Peyer's patch (tissue), 4 donors: ENCODE results near the gene ZBTB18. TPM values are rescaled to one million over a fixed set of nuclear protein-coding genes. Genes with fewer than 3 reads are reported as not detected.

Experiments used
- DNase-seq, 3 donors: peaks; one replicate each; pipeline ENCODE4 v3.0.0-alpha.2; 2017 to 2019
- H3K27ac ChIP-seq, 4 donors: fragments of 200-600 bp; sonication (generic); one replicate each; pipeline ENCODE4 v1.5.1; 2016 to 2019
- H3K27me3 ChIP-seq, 2 donors: fragments of 200-600 bp; sonication (generic); one replicate each; pipeline ENCODE4 v1.5.1; 2019
- H3K36me3 ChIP-seq, 3 donors: fragments of 200-600 bp; sonication (generic); one replicate each; pipeline ENCODE4 v1.5.1; 2016 to 2019
- H3K4me1 ChIP-seq, 4 donors: fragments of 200-600 bp; sonication (generic); one replicate each; pipeline ENCODE4 v1.5.1; 2016 to 2019
- H3K4me3 ChIP-seq, 4 donors: fragments of 200-600 bp; sonication (generic); 1 replicate in 3 of 4; 2 replicates in 1 of 4; pipeline ENCODE4 v1.5.1; 2016 to 2019; ENCODE audit warnings: mild to moderate bottlenecking in 1 of 4
- H3K9me3 ChIP-seq, 4 donors: fragments of 200-600 bp; sonication (generic); one replicate each; pipeline ENCODE4 v1.5.1; 2016 to 2019; ENCODE audit warnings: mild to moderate bottlenecking in 1 of 4
- CTCF ChIP-seq, 6 experiments: fragments of 450-650 bp in 4 of 6; fragments of 200-600 bp in 2 of 6; sonication (generic) in 1 of 6; IDR thresholded peaks; one replicate each; pipeline ENCODE4 v1.5.1; 2017 to 2019; ENCODE audit warnings: antibody characterized with exemption in 6 of 6, mild to moderate bottlenecking in 3 of 6, moderate library complexity in 1 of 6
- POLR2A ChIP-seq, 2 donors: fragments of 450-650 bp; IDR thresholded peaks; one replicate each; pipeline ENCODE4 v1.5.1; 2017; ENCODE audit warnings: antibody characterized with exemption in 2 of 2, mild to moderate bottlenecking in 2 of 2, moderate library complexity in 2 of 2
- small RNA-seq, 2 donors: library from RNA; depleted of rRNA; stranded (forward); fragments of <200 nt; gene quantifications; one replicate each; pipeline ENCODE3, GENCODE V24; 2016
- total RNA-seq, 4 donors: library from RNA; depleted of rRNA; stranded (reverse); fragments of >200 nt; gene quantifications; one replicate each; pipeline ENCODE4 v1.1.0, GENCODE V29; 2016

ZBTB18 gene
- total RNA-seq, 4 donors from 2014 or later: 17.3 to 31.4 (median 22.5) TPM

- no peaks in the 10 kb centered on the region for H3K27me3 ChIP-seq
- H3K36me3 ChIP-seq: no peaks in the 10 kb centered on the region
- H3K9me3 ChIP-seq: no peaks in the 10 kb centered on the region
- TF ChIP-seq POLR2A (IDR thresholded peaks at IDR 0.05) (no peak), CTCF (IDR thresholded peaks at IDR 0.05) (no peak)
- no peak for DNase-seq
- H3K27ac ChIP-seq: no peak overlapping the region
- no peak overlapping the region for H3K4me3 ChIP-seq
- H3K4me1 ChIP-seq: no peaks in the 10 kb centered on the region
Measured at GRCh38 chr1:244102046-244102445, 51.0 kb downstream of the ZBTB18 start.

- Histone ChIP-seq H3K4me1 (no peaks in the 10 kb centered on the region), H3K9me3 (no peaks in the 10 kb centered on the region), H3K36me3 (no peaks in the 10 kb centered on the region), H3K27ac (no peak overlapping the region), H3K27me3 (no peaks in the 10 kb centered on the region), H3K4me3 (no peak overlapping the region)
- no peak for DNase-seq
- TF ChIP-seq POLR2A (IDR thresholded peaks at IDR 0.05): no peak
- TF ChIP-seq CTCF (IDR thresholded peaks at IDR 0.05): no peak
Measured at GRCh38 chr1:244102468-244102867, 51.4 kb downstream of the ZBTB18 start.

GRCh38 chr1:244104309-244105060 lies 53.4 kb downstream of the ZBTB18 start:
- DNase-seq: no peak
- H3K36me3 ChIP-seq: no peaks in the 10 kb centered on the region
- no peak for TF ChIP-seq CTCF (IDR thresholded peaks at IDR 0.05)
- TF ChIP-seq POLR2A (IDR thresholded peaks at IDR 0.05): no peak
- H3K9me3 ChIP-seq: no peaks in the 10 kb centered on the region
- H3K4me1 ChIP-seq: no peaks in the 10 kb centered on the region
- no peaks in the 10 kb centered on the region for H3K27me3 ChIP-seq
- H3K4me3 ChIP-seq: no peak overlapping the region
- H3K27ac ChIP-seq: no peak overlapping the region

DNA sequence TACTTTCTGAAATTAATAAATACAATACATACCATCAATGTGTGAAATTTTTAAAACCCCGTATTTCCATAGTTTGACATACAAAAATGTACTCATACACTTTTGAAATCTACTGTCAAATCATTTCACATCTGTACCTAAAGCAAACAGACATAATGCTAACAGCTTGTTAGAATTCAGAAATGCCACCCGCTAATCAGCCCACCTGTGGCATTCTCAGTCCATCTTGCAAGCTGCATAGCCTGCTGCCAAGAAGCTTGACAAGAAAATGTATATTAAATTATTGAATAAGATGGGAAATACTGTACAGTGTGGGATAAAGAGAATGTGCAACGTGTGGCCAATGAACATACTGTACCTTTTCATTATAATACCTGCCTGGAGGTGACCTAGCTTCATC lies 55.1 kb downstream of the ZBTB18 start:
- Histone ChIP-seq H3K36me3 (no peaks in the 10 kb centered on the region), H3K9me3 (no peaks in the 10 kb centered on the region), H3K27me3 (no peaks in the 10 kb centered on the region)

More for the DNA sequence above, 55.1 kb downstream of the ZBTB18 start:
- no peak for DNase-seq
- TF ChIP-seq CTCF (IDR thresholded peaks at IDR 0.05): no peak
- no peak for TF ChIP-seq POLR2A (IDR thresholded peaks at IDR 0.05)
- Histone ChIP-seq H3K27ac (no peak overlapping the region), H3K4me1 (no peaks in the 10 kb centered on the region), H3K4me3 (no peak overlapping the region)

Small RNA genes within 50 kb of the gene (small RNA-seq; reads per million reads assigned to genes)
- 0 reads per million in 2 donors for gene RN7SL148P

Other genes with a start within 250 kb of the ZBTB18 start
- gene AKT3, start 201.0 kb upstream of the ZBTB18 start, total RNA-seq: 10 to 100 TPM in 3 of 4 donors, 1 to 10 TPM in 1; 4.4 to 71.8 (median 15.2) TPM